ENCODE data around the gene RASSF5. TPM values are rescaled to one million over a fixed set of nuclear protein-coding genes. Genes with fewer than 3 reads are reported as not detected.

RASSF5 gene
- total RNA-seq, 2 donors from 2014 or later: 0.20 to 0.26 TPM

- no peak overlapping the region for H3K9ac ChIP-seq (ENCODE audit: extremely low read depth, low read length, poor library complexity, severe bottlenecking)
- Mint-ChIP-seq H3K36me3 (ENCODE audit: low read depth) (no peaks in the 10 kb centered on the region), H3K4me1 (peaks cover under 1% of the 10 kb centered on the region), H3K9me3 (no peaks in the 10 kb centered on the region), H3K27me3 (ENCODE audit: insufficient read depth) (peaks cover 19% of the 10 kb centered on the region), H3K27ac (no peak overlapping the region), H3K4me3 (no peak overlapping the region)
- H3K27ac ChIP-seq (ENCODE audit: low read depth, low read length): no peak overlapping the region
- no peaks in the 10 kb centered on the region for H3K36me3 ChIP-seq (ENCODE audit: control insufficient read depth, insufficient read depth, low read length)
- no peak for TF ChIP-seq CTCF (conservative IDR thresholded peaks at IDR 0.05)
- no peak for DNase-seq
- 93 to 100% methylated on average over 1 of the region's 2 CpGs for WGBS, 2 experiments (ENCODE audit: insufficient coverage in 1 of 2, insufficient read length in 1 of 2)
- no peaks in the 10 kb centered on the region for H3K4me1 ChIP-seq (ENCODE audit: control insufficient read depth, insufficient read depth, low read length)
- no peak overlapping the region for H3K4me3 ChIP-seq (ENCODE audit: low read length)
- peaks cover 19% of the 10 kb centered on the region for H3K27me3 ChIP-seq (ENCODE audit: control insufficient read depth, insufficient read depth, low read length, poor library complexity, severe bottlenecking)
- no peaks in the 10 kb centered on the region for H3K9me3 ChIP-seq (ENCODE audit: control insufficient read depth, low read length)
Measured at GRCh38 chr1:206550446-206550845, 43.1 kb downstream of the RASSF5 start.

GRCh38 chr1:206551296-206551985, 44.1 kb downstream of the RASSF5 start:
- peaks cover 28% of the 10 kb centered on the region for H3K27me3 Mint-ChIP-seq (ENCODE audit: insufficient read depth)

GRCh38 chr1:206551986-206552326, 44.6 kb downstream of the RASSF5 start:
- peaks cover 30% of the 10 kb centered on the region for H3K27me3 ChIP-seq (ENCODE audit: control insufficient read depth, insufficient read depth, low read length, poor library complexity, severe bottlenecking)
- H3K4me3 ChIP-seq (ENCODE audit: low read length): no peak overlapping the region
- H3K36me3 Mint-ChIP-seq (ENCODE audit: low read depth): no peaks in the 10 kb centered on the region
- H3K9me3 ChIP-seq (ENCODE audit: control insufficient read depth, low read length): no peaks in the 10 kb centered on the region
- H3K27ac Mint-ChIP-seq: no peak overlapping the region
- DNase-seq: no peak
- no peak overlapping the region for H3K27ac ChIP-seq (ENCODE audit: low read depth, low read length)
- H3K36me3 ChIP-seq (ENCODE audit: control insufficient read depth, insufficient read depth, low read length): no peaks in the 10 kb centered on the region
- no peaks in the 10 kb centered on the region for H3K4me1 ChIP-seq (ENCODE audit: control insufficient read depth, insufficient read depth, low read length)
- 90 to 95% methylated on average over 2 to 3 of the region's 3 CpGs for WGBS, 2 experiments (ENCODE audit: insufficient coverage in 1 of 2, insufficient read length in 1 of 2)
- H3K9me3 Mint-ChIP-seq: no peaks in the 10 kb centered on the region
- TF ChIP-seq CTCF (conservative IDR thresholded peaks at IDR 0.05): no peak
- H3K27me3 Mint-ChIP-seq (ENCODE audit: insufficient read depth): peaks cover 32% of the 10 kb centered on the region
- H3K4me3 Mint-ChIP-seq: no peak overlapping the region
- no peak overlapping the region for H3K9ac ChIP-seq (ENCODE audit: extremely low read depth, low read length, poor library complexity, severe bottlenecking)
- peaks cover 4% of the 10 kb centered on the region for H3K4me1 Mint-ChIP-seq

More at GRCh38 chr1:206551296-206551985, 44.1 kb downstream of the RASSF5 start:
- H3K4me3 ChIP-seq (ENCODE audit: low read length): no peak overlapping the region
- H3K27ac ChIP-seq (ENCODE audit: low read depth, low read length): no peak overlapping the region
- TF ChIP-seq CTCF (conservative IDR thresholded peaks at IDR 0.05): no peak
- H3K4me3 Mint-ChIP-seq: no peak overlapping the region
- H3K9ac ChIP-seq (ENCODE audit: extremely low read depth, low read length, poor library complexity, severe bottlenecking): no peak overlapping the region
- no peak for DNase-seq
- H3K9me3 Mint-ChIP-seq: no peaks in the 10 kb centered on the region
- no peaks in the 10 kb centered on the region for H3K36me3 Mint-ChIP-seq (ENCODE audit: low read depth)
- H3K4me1 Mint-ChIP-seq: peaks cover 4% of the 10 kb centered on the region
- WGBS, 2 experiments (ENCODE audit: insufficient coverage in 1 of 2, insufficient read length in 1 of 2): 85 to 89% methylated on average over 4 to 9 of the region's 9 CpGs
- H3K9me3 ChIP-seq (ENCODE audit: control insufficient read depth, low read length): no peaks in the 10 kb centered on the region
- no peaks in the 10 kb centered on the region for H3K4me1 ChIP-seq (ENCODE audit: control insufficient read depth, insufficient read depth, low read length)
- H3K36me3 ChIP-seq (ENCODE audit: control insufficient read depth, insufficient read depth, low read length): no peaks in the 10 kb centered on the region
- no peak overlapping the region for H3K27ac Mint-ChIP-seq
- peaks cover 29% of the 10 kb centered on the region for H3K27me3 ChIP-seq (ENCODE audit: control insufficient read depth, insufficient read depth, low read length, poor library complexity, severe bottlenecking)
